ENCODE data around the gene LPCAT3. TPM values are rescaled to one million over a fixed set of nuclear protein-coding genes. Genes with fewer than 3 reads are reported as not detected.

Gene LPCAT3
- polyA plus RNA-seq, 1 donor (not counting 4 experiments of a cell fraction or from before 2014, with no cell fraction given), result 69.1 TPM

DNA sequence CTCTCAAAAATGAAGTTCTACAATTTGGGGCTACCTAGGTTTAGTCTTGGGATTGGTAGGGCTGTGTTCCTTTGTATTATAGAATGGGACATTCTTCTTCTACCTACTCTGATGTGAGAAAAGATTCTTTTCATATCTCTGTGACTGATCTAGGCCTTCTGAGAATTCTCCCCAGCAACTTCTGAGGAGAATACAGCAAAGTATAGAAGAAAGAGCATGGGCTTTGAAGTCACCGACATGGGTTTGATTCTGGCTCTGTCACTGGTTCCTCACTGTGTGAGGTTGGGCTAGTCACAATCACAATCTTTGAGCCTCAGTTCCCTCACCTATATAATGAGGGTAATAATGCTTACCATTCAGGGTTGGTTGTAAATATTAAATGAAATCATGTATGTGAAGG lies 85.5 kb downstream of the LPCAT3 start:
- Histone ChIP-seq H3K4me3 (ENCODE audit: control insufficient read depth in 2 of 3, extremely low read depth in 1 of 3, insufficient read depth in 2 of 3, low read depth in 1 of 3, low read length in 3 of 3) (no peak overlapping the region), H3K27ac (ENCODE audit: control insufficient read depth, insufficient read depth, low read length) (no peak overlapping the region), H4K20me1 (ENCODE audit: control insufficient read depth, extremely low read depth, insufficient read depth, low read length) (peaks cover 4% of the 10 kb centered on the region), H3K36me3 (ENCODE audit: control insufficient read depth in 2 of 2, extremely low read depth in 1 of 2, insufficient read depth in 2 of 2, low read length in 2 of 2) (peaks cover 12 to 14% of the 10 kb centered on the region in 2 experiments), H3K27me3 (ENCODE audit: control insufficient read depth, extremely low read depth, insufficient read depth, low read length) (no peaks in the 10 kb centered on the region), H3K4me1 (ENCODE audit: control insufficient read depth, extremely low read depth, insufficient read depth, low read length) (peaks cover 12% of the 10 kb centered on the region), H2AFZ (ENCODE audit: control insufficient read depth, low read length) (no peak overlapping the region), H3K9ac (ENCODE audit: control insufficient read depth, extremely low read depth, insufficient read depth, low read length) (peak overlapping the region; percentile 6), H3K79me2 (ENCODE audit: control insufficient read depth, insufficient read depth, low read length) (peaks cover 38% of the 10 kb centered on the region), H3K9me3 (ENCODE audit: control insufficient read depth, low read depth, low read length) (no peaks in the 10 kb centered on the region), H3K9me1 (ENCODE audit: control insufficient read depth, extremely low read depth, insufficient read depth, low read length) (peaks cover 3% of the 10 kb centered on the region), H3K4me2 (ENCODE audit: control insufficient read depth, extremely low read depth, insufficient read depth, low read depth, low read length) (no peak overlapping the region)
- dilution Hi-C loops (cut with MboI; ENCODE audit: extremely low pct_ligation_motif_present, low sequenced_read_pairs), result no loop called here
- DNase-seq (ENCODE audit: low read depth, low spot score), result no peak
- FAIRE-seq, result no peak
- TF ChIP-seq, protein P1, sequence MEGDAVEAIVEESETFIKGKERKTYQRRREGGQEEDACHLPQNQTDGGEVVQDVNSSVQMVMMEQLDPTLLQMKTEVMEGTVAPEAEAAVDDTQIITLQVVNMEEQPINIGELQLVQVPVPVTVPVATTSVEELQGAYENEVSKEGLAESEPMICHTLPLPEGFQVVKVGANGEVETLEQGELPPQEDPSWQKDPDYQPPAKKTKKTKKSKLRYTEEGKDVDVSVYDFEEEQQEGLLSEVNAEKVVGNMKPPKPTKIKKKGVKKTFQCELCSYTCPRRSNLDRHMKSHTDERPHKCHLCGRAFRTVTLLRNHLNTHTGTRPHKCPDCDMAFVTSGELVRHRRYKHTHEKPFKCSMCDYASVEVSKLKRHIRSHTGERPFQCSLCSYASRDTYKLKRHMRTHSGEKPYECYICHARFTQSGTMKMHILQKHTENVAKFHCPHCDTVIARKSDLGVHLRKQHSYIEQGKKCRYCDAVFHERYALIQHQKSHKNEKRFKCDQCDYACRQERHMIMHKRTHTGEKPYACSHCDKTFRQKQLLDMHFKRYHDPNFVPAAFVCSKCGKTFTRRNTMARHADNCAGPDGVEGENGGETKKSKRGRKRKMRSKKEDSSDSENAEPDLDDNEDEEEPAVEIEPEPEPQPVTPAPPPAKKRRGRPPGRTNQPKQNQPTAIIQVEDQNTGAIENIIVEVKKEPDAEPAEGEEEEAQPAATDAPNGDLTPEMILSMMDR (optimal IDR thresholded peaks at IDR 0.05 in 1 of 3, IDR thresholded peaks at IDR 0.05 in 1 of 3, conservative IDR thresholded peaks at IDR 0.05 in 1 of 3; ENCODE audit: extremely low read depth in 1 of 3, insufficient read depth in 2 of 3, low read length in 3 of 3), result no peak
- TF ChIP-seq EZH2 (IDR thresholded peaks at IDR 0.05; ENCODE audit: low read length), result no peak

DNA sequence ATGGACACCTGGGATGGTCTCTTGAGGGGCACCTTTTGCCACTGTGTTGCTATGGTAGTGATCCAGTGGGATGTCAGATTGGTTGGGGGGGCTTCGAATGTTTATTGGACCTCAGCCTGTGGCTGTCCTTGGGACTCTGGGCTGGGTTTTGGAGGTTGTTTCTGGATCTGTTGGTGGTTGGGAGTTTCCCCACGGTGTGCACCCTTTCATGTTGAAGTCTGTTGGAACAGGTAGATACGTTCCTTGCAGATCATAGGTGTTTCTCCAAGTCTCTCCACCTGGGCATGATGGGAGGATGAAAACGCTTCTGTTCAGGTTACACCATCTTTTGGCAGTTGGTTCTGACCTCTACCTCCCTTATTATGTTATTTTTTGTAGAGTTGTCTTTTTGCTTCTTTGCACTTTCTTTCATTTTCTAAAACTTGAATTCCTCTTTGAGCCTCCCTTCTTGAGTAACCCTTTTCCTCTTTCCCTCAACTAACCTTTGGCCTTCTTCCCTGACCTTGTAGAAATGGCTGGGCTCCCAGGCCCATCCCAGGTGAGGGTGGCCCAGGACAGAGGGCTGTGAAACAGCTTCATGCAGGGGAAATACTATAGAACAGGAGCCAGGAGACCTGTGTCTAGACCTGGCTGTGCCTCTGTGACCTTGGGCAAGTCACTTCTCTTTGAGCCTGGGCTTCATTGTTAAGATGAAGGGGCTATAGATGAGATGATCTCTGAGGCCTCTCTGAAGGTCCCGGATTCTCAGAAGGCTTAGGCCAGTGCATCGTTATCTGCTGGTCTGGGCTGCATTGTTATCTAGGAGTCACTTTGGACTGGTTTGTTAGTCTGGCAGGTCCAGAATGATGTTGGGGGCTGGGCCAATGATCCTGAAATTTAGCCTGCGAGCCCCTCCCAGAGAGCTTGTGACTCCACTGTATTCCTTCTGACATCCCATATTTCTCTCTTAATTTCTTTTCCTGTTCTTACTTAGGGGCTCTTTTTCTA lies 88.5 kb downstream of the LPCAT3 start:
- Histone ChIP-seq H3K4me3 (ENCODE audit: control insufficient read depth in 2 of 3, extremely low read depth in 1 of 3, insufficient read depth in 2 of 3, low read depth in 1 of 3, low read length in 3 of 3) (peak overlapping the region; percentile 64 to 91 (median 69)), H3K27ac (ENCODE audit: control insufficient read depth, insufficient read depth, low read length) (peak overlapping the region; percentile 47), H2AFZ (ENCODE audit: control insufficient read depth, low read length) (no peak overlapping the region), H3K4me2 (ENCODE audit: control insufficient read depth, extremely low read depth, insufficient read depth, low read depth, low read length) (peak overlapping the region; percentile 95), H3K9me3 (ENCODE audit: control insufficient read depth, low read depth, low read length) (no peaks in the 10 kb centered on the region), H3K9me1 (ENCODE audit: control insufficient read depth, extremely low read depth, insufficient read depth, low read length) (peaks cover 3% of the 10 kb centered on the region), H3K36me3 (ENCODE audit: control insufficient read depth in 2 of 2, extremely low read depth in 1 of 2, insufficient read depth in 2 of 2, low read length in 2 of 2) (peaks cover 3 to 7% of the 10 kb centered on the region in 2 experiments), H4K20me1 (ENCODE audit: control insufficient read depth, extremely low read depth, insufficient read depth, low read length) (peaks cover 4% of the 10 kb centered on the region), H3K4me1 (ENCODE audit: control insufficient read depth, extremely low read depth, insufficient read depth, low read length) (peaks cover 34% of the 10 kb centered on the region), H3K9ac (ENCODE audit: control insufficient read depth, extremely low read depth, insufficient read depth, low read length) (peak overlapping the region; percentile 81), H3K79me2 (ENCODE audit: control insufficient read depth, insufficient read depth, low read length) (peaks cover 46% of the 10 kb centered on the region), H3K27me3 (ENCODE audit: control insufficient read depth, extremely low read depth, insufficient read depth, low read length) (no peaks in the 10 kb centered on the region)
- no peak for TF ChIP-seq EZH2 (IDR thresholded peaks at IDR 0.05; ENCODE audit: low read length)
- TF ChIP-seq, protein P1 (optimal IDR thresholded peaks at IDR 0.05 in 1 of 3, IDR thresholded peaks at IDR 0.05 in 1 of 3, conservative IDR thresholded peaks at IDR 0.05 in 1 of 3; ENCODE audit: extremely low read depth in 1 of 3, insufficient read depth in 2 of 3, low read length in 3 of 3), result no peak
- dilution Hi-C loops (cut with MboI; ENCODE audit: extremely low pct_ligation_motif_present, low sequenced_read_pairs), result no loop called here
- no peak for DNase-seq (ENCODE audit: low read depth, low spot score)
- FAIRE-seq, result peak; percentile 82
